Measurements from ENCODE around the gene VILL. TPM values are rescaled to one million over a fixed set of nuclear protein-coding genes. Genes with fewer than 3 reads are reported as not detected.

The VILL gene
- total RNA-seq, 1 donor from 2014 or later = 4.3 TPM

Small RNA genes lying within 50 kb of the gene (microRNA-seq; reads per million reads assigned to microRNA genes)
- 155 reads per million, percentile 53 among the genes with 10 or more reads in this experiment for gene MIR26A1 (ENCODE audit: borderline number of aligned reads)

Other genes starting within 250 kb of the VILL start
- 19.0 TPM for gene CTDSPL, start 128.9 kb upstream of the VILL start, total RNA-seq
- gene PLCD1, start 38.9 kb downstream of the VILL start, total RNA-seq = 18.5 TPM
- gene DLEC1, start 48.4 kb downstream of the VILL start, total RNA-seq = 1.9 TPM
- gene ACAA1, start 146.3 kb downstream of the VILL start, total RNA-seq = 67.6 TPM
- gene MYD88, start 147.9 kb downstream of the VILL start, total RNA-seq = 40.0 TPM
- 51.8 TPM for gene OXSR1, start 174.8 kb downstream of the VILL start, total RNA-seq

Measured in mesenteric fat pad (tissue), 1 donor.